Left lobe of liver (tissue), 2 donors: Measurements from ENCODE around the gene MYOF. TPM values are rescaled to one million over a fixed set of nuclear protein-coding genes. Genes with fewer than 3 reads are reported as not detected.
"Not testable (repeated sequence)": the region's sequence is repeated elsewhere in the genome, so short reads cannot be mapped to it uniquely, and the experiment has no call there.

Experiments used
- ATAC-seq: fragments of 200-7000 bp; cut with Tn5 transposase; one replicate; pipeline ENCODE4 v1.9.1; 2020; ENCODE audit warnings: mild to moderate bottlenecking, moderate library complexity
- DNase-seq: peaks from one replicate; pipeline ENCODE4 v3.0.0-alpha.2; 2020; ENCODE audit warnings: low spot score
- total RNA-seq: library from RNA; stranded (reverse); gene quantifications from one replicate; pipeline ENCODE4 v1.2.1, GENCODE V29; 2021
- donor health status: DM: no; HTN: no; CAD: no; lungs with moderate emphysema.
- donor health status: DM: no; HTN: yes; CAD: no.

MYOF gene
- total RNA-seq, 1 donor from 2014 or later, result 3.2 TPM

- DNase-seq (no peak), ATAC-seq (no peak)
These were observed 22.7 kb downstream of the MYOF start for GRCh38 chr10:93459466-93459865.

- peak; percentile 43 for ATAC-seq
- DNase-seq, result no peak
These were observed 23.3 kb downstream of the MYOF start for GRCh38 chr10:93458821-93459257.

- DNase-seq (no peak), ATAC-seq (no peak)
These were observed 24.6 kb downstream of the MYOF start for GRCh38 chr10:93457511-93457910.

DNA sequence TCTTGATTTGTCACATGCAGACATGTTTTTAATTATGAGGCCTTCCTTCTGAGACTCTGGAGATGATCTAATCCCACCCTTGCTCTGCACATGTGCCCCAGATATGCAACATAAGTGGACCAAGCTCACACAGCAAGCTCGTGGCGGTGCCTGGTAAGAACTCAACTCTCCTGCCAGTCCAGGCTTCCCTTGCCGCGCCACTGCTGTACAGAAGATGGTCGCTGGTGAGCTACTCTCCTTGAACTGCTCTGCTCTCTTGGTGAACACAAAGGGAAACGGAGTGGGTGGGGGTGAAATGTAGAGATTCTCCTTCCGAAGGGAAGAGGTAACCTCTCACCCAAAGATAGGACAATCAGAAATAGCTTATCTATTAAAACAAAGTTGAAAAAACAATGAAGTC is 25.7 kb downstream of the MYOF start:
- no peak for ATAC-seq
- DNase-seq, result no peak

DNA sequence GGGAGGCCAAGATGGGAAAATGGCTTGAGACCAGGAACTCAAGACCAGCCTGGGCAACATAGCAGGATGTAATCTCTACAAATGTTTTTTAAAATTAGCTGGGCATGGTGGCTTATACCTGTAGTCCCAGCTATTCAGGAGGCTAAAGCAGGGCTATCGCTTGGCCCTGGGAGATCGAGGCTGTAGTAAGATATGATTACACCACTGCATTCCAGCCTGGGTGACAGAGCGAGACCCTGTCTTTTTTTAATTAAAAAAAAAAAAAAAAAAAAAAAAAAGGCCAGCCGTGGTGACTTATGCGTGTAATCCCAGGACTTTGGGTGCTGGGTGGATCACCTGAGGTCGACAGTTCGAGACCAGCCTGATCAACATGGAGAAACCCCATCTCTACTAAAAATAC is 27.4 kb downstream of the MYOF start:
- no peak for DNase-seq
- no peak for ATAC-seq

DNA sequence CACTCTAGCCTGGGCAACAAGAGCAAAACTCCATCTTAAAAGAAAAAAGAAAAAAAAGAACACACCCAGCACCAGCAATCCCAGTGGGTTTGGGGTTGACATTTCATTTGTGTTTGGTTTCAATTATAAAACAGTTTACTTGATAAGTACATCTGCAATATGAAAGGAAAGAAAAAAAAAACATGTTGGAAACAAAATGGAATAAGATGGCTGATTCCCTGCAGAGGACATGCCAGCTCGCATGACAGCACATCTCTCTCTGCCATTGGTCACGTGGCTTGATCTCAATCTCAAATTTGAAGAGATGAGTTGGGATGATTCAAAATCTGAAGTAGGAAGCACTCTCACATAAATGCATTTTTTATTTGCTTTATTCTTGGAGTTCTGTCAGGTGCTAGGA is 28.0 kb downstream of the MYOF start:
- no peak for DNase-seq
- ATAC-seq, result no peak

GRCh38 chr10:93452143-93452542 is 30.0 kb downstream of the MYOF start:
- ATAC-seq, result no peak
- DNase-seq, result no peak

GRCh38 chr10:93451244-93451947 is 30.7 kb downstream of the MYOF start:
- peak; percentile 55 for DNase-seq
- peak; percentile 88 for ATAC-seq

GRCh38 chr10:93447970-93448369 is 34.2 kb downstream of the MYOF start:
- ATAC-seq, result no peak
- no peak for DNase-seq

- ATAC-seq (no peak), DNase-seq (no peak)
These were observed 35.1 kb downstream of the MYOF start for GRCh38 chr10:93447019-93447418.

DNA sequence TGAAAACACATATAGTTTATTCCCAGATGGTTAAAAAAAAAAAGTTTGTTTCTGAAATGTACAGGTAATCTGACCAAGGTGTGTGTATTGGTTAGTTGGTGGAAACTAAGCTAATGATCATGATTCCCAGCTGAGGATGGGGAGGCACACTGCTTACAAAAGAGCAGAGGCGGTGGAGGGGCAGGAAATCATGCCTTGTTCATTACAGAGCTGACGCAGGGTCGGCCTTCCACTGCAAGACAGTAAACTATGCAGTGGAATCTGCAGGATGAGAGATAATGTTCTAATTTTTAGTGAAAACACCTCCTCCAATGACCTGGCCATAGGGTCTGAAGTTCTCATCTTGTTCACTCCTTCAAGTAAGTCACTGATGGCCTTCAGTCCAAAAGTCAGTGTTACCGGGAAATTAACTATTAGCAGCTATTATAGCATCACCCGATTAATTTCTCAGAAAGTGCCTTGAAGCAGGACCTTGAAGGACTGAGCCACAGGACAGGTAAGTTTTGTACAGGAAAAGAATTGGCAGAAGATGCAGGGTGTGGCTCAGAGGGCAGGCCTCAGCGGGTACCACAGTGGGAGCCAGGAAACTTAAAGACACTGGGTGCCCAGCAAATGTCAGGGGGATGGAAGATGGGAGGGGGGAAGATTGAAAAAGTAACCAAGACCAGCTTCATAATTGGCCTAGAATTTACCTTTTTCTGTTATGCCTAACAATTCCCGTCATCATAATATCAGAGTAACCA is 36.0 kb downstream of the MYOF start:
- DNase-seq (no peak), ATAC-seq (no peak)

DNA sequence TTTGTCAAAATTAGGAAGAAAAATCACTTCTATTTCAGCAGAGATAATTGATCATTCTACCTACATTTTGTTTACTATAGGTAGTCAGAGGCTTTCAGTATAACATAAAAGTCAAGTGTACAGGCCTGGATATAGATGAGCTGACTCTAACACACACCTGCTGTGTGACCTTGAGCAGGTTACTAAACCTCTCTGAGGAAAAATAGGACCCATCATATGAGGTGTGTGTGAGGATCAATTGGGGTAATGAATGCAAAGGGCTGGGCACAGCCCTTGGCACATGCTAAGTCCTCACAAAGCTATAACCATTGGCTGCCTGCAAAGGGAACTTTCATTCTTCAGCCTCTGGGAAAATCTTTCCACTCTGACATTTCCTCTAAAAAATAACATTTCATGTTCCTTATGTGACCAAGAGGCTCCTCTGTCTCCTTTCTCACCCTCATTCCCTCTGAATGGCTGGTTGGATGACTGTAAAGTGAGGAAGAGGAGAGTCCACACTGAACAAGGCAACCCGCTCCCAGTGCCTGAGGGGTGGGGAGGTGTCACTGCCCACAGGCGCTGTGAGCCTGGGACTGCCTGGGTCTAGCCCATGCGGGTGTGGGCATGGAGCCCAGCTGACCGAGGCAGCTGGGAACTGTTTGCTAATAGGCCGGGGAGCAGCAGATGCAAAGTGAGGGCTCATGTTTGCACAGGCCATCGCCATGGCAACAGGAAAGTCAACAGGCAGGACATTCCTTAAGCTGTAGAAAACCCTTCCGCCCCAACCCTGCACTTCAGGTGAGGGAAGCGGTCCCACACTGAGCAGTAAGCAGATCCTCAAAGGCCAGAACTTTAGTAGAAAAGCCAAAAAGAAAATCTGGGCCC is 36.8 kb downstream of the MYOF start:
- DNase-seq (peak; percentile 94), ATAC-seq (peak; percentile 98)

DNA sequence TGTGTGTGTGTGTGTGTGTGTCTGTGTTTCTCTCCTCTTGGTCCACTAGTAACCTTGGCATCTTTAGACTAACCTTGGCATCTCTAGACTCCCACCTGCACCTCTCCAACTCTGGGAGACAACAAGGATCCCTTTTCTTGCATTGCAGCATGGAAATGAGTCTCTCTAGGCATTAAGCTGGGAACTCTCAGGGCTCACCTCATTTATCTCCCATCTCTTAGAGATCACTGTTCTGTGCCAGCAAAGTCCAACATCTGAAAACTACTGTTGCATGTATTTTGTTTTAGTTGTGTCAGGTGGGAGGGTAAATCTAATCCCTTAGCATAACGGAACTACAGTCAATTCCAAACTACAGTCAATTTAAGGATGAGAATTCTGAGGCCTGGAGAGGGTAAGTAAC is 38.7 kb downstream of the MYOF start:
- DNase-seq (no peak), ATAC-seq (no peak)

DNA sequence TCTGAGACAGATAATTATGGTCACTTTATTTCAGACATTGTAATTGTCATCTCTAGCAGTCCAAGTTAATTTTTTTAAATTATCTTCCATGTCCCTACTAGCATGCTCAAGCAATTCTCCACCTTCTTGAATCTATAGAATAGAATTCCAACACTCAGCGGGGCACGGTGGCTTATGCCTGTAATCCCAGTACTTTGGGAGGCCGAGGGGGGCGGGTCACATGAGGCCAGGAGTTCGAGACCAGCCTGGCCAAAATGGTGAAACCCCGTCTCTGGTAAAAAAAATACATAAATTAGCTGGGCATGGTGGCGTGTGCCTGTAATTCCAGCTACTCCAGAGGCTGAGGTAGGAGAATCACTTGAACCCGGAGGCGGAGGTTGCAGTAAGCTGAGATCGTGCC is 39.4 kb downstream of the MYOF start:
- ATAC-seq, DNase-seq: not testable (repeated sequence)

DNA sequence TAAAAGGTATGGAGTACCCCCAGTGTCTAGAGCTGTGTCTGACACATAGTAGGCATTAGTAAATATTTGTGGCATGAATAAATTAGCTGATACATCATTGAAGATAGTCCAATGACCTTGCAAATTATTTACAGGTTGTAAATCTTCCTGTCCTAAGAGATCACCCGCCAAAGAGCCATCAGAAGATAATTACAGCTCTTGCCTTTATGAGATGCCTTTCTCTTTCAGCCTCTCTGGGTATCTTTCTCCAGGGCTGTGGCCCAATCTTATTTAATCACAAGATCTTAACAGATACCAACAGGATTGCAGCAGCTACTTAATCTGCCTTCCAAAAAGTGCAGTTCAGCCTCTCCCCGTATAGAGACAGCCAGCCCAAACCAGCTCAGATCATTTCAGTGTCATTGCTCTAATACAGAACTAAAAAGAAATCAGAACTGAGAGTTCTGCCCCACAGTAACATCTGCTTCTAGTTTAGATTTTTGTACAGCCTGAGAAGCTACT is 41.5 kb downstream of the MYOF start:
- DNase-seq (no peak), ATAC-seq (no peak)

- DNase-seq (no peak), ATAC-seq (peak; percentile 40)
These were observed 43.4 kb downstream of the MYOF start for GRCh38 chr10:93438613-93439253.

DNA sequence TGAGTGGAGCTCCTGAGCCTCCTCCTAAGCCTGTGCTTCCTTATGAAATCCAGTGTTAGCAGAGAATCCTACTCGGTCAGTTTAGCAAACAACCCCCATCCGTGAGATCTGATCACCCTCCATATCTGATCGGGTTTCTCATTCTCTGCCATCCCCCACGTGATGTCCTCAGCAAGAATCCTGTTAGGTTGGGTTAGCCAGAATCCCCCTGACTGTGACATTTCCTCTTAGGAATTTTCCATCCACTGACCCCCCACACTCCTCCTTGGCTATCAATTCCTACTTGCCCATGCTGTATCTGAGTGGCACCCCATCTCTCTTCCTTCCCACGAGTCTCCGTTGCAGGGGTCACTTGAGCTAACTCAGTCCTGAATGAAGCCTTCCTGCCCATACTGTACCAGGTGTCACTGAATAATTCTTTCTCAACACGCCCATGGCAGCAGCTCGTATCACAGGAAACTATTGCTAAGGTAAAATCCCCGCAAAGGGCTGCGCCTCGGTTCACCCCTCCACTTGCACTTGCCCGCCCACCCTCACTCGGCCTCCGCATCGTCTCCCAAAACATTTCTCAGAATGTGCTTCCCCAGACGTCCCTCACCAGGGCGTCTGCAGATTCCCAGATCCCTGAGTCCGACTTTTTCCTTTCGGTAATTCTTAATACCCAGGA is 44.1 kb downstream of the MYOF start:
- DNase-seq, result no peak
- no peak for ATAC-seq

- ATAC-seq (peak; percentile 64), DNase-seq (no peak)
These were observed 44.8 kb downstream of the MYOF start for GRCh38 chr10:93437086-93437945.

DNA sequence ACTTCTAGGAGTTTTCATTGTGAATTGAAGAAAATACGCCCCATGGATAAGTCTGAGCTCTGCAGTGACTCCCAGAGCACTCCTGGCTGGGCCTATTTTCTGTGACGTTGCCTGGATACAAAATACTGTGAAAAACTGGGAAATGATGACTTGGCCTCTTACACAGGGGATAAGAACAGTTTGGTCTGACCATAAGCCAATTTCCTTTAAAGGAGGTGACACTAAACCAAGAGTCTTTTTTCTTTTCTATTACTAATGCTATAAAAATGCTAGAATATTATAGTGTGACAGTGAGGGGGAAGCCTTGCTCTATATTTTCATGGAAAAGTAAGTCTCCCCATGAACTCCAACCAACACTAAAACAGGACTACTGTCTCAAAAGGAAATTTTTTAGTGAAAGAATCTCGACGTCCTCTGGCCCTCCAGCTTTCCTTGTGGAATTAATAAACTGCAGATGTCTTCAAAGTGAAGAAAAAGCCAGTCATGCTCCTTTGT is 45.5 kb downstream of the MYOF start:
- ATAC-seq, result peak; percentile 44
- no peak for DNase-seq
